ENCODE data around the gene SNAPC2. TPM values are rescaled to one million over a fixed set of nuclear protein-coding genes. Genes with fewer than 3 reads are reported as not detected.

Gene SNAPC2, protein sequence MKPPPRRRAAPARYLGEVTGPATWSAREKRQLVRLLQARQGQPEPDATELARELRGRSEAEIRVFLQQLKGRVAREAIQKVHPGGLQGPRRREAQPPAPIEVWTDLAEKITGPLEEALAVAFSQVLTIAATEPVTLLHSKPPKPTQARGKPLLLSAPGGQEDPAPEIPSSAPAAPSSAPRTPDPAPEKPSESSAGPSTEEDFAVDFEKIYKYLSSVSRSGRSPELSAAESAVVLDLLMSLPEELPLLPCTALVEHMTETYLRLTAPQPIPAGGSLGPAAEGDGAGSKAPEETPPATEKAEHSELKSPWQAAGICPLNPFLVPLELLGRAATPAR
- 5.6 TPM for total RNA-seq

DNA sequence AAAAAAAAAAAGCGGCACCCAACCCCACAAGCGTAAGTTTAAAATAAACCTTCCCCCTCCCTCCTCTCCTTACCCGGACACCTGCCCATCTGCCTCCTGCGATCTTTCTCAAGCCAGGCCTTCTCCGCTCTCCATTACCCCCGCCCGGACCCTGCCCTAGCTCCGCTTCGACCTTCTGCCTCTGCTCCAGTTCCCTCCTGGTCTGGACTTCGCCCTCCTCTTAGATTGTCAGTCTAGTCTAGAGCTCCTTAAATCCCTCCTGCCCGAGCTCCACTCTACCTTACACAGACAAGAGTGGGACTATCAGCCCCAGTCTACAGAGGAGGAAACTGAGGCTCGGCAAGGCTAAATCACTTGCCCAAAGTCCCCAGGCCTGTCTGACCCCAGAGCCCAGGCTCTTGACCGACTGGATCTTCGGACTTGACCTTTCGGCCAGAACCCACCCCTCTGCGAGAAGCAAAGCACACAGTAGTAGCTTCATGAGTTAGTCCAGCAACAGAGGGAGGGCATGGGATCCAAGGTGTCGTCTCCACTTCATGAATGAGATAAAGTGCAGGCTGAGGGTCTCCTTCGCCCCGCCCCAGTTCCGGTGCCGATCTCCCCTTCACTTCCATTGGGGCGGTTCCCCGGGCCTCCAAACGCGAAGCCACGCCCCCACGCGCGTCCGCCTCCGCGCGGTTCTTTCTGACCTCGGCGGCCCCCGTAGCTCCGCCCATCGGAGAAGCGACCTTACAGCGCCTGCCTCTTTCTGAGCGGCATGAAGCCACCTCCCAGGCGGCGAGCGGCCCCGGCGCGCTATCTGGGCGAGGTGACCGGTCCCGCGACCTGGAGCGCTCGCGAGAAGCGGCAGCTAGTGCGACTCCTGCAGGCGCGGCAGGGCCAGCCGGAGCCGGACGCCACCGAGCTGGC lies at the start of gene SNAPC2:
SNAPC2 (plus strand) TSS at position 729 of the 909 bp plus-strand sequence; CDS start at position 758, 29 bp downstream.
- peak; percentile 93 for DNase-seq

DNA sequence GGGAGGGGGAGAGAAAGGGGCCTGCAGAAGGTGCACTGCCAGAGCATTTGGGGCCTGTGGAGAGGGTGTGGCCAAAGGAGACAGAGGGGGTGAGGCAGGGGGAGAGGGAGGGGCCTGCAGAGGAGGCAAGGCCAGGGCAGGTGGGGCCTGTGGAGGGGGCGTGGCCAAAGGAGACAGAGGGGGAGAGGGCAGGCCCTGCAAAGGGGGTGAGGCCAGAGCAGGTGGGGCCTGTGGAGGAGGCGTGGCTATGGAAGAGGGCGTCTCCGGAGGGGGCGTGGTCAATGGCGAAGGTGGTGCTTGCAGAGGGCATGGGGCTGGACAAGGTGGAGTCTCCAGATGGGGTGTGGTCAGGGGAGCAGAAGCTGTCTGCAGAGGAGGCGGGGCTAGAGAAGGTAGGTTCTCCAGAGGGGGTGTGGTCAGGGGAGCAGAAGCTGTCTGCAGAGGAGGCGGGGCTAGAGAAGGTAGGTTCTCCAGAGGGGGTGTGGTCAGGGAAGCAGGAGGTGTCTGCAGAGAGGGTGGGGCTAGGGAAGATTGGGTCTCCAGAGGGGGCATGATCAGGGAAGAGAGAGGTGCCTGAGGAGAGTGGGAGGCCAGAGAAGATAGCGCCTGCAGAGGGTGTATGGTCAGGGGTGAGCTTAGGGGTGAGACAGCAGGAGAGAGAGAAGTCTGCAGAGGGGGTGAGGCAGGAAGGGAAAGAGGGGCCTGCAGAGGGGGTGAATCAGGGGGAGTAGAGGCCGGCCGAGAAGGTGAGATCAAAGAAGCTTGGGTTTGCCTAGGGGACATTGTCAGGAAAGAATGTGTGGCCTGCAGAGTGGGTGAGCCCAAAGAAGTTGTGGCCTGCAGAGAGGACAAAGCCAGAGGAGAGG lies 49.3 kb upstream of the SNAPC2 start:
- DNase-seq, result no peak

DNA sequence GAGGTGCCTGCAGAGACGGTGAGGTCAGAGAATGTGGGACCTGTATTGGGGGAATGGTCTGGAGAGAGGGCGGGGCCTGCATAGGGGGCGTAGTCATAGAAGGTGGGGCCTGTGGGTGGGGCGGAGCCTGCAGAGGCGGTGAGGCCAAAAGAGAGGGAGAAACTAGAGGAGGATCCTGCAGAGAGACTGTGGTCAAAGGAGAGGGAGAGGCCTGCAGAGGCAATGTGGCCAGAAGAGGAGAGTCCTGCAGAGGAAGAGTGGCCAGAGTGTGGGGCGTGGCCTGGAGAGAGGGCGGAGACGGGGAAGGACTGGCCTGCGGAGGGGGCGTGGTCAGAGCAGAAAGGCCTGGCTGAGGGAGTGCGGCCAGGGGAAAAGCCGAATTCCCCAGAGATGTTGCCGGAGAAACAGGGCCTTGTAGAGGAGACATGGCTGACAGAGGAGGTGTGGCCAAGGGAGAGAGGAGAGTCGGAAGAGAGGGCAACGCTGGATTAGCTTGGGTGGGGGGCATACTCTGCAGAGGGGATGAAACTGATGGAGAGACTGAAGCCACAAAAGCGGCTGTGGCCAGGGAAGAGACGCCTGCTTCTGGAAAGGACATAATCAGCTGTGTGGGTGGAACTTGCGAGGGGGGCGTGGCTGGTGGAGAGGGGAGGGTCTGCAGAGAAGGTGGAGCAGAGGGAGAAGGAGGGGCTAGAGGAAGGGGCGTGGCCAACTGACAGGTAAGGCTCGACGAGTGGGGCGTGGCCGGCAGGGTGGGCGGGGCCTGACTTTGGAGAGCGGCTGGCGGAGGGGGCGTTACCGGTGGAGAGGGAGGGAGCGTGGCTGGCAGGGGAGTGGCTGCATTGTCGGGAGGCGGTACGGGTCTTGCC lies 48.5 kb upstream of the SNAPC2 start:
- DNase-seq, result no peak

DNA sequence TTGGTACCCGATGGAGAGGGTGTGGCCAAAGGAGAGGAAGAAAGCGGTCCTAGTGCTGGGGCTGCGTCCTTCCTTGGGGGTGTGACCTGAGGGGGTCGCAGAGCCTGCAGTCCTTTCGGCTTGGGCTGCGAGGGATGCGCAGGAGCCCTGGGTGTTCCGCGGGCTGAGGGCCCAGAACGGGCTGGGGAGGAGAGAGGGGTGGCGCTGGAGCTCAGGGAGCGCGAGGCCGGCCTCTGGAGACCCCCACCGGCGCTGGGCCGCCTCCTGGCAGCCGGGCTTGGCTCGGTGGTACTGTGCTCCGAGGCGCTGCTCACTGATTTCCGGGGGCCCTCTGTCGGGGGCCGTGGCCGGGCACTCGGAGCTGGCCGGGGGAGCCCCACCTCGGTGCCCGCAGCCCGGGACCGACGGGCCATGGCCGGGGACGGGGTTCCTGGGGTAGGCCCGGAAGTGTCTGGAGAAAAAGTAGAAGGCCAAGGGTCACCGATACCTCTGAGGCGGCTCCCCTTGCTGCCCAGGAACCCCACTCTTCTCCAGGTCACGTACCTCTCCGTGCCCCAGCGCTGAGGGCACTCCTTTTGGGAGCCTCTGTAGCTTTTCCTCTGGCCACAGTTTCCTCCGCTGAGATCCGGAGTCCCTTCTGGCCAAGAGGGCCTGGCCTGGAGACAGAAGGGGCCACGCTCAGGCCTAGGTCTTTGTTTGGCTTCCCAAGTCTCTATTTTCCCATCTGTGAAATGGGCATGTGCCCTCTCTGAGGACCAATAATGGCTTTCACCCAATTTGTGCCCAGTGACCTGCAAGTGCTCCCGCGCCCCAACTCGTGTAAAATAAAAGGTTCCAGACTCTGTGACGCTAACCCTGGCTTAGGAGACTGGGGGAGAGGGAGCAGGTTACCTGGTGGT lies 47.6 kb upstream of the SNAPC2 start:
- DNase-seq, result no peak

DNA sequence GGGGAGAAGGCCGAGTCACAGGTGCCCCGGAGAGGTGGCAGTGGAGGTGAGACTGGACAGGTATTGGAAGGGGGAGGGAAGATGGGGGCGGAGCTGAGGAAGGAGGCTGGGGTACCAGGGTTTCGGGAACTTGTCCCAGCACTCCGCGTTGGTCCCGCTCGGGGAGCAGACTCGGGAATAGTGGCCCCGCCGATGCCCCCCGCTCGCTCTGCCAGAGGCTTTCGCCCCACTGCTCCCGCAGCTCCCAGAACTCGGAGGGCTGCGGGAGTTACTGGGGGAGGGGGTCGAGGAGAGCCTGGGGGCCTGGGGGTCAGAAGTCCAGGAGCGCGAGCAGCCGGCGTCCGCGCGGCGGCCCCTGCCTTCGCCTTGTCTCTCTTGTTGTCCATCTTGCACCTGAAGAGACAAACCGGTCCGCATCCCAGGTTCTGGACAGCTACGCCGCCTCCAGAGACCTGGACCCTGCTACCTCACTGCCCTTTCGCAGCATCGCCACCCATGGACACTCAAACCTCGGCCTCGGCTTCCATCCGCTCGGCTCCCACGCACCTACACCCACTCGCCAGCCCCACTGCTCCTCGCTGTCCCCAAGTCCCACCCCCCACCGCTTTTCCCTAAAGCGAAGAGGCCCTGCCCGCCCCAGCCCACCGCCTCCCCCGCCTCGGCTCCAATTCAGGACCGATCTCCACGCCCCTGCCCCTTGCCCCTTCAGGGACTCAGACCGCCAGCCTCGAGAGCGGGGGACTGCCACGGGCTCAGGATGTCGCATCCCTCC lies 46.6 kb upstream of the SNAPC2 start:
- no peak for DNase-seq

DNA sequence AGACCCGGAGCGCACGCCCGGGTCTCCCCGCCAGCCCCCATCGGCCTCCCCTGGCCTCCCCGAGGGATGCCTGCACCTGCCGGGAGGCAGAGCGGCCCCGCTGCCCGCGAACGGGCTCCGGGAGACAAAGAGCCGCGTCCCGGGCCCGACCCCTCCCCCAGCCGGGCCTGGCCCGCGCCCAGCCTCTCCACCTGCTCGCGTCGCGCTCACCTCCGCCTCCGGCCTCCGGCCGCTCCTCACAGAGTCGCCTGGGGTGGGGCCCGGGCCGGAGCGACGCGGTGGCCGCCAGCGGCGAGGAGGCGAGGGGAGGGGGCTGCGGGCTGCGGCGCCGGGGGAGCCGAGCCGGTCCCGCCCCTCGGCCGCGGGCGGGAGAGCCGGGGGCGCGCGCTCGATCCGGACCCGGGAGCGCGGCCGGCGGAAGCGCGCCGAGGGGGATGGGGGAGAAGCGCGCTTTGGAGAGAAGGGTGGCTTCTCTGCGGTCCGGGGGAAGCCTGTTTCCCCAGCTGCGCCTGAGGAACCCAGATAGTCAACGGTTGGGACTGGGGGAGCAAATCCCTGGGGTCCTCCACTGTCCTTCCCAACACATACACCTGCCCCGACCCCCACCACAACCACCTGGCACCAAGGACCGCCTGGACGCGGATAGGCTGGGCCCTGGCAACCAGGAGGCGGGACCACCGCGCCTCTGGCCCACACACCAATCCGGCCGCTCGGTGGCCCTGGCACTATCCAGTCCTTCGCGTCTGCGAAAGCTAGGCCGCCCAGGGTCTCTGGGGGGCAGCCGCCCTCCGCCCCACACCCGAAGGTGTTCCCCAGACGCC lies 45.9 kb upstream of the SNAPC2 start, which contains the start of gene PRR36:
PRR36 (minus strand) TSS at position 315 of the 821 bp plus-strand sequence. CDS start 701 bp downstream, outside the sequence.
- no peak for DNase-seq

DNA sequence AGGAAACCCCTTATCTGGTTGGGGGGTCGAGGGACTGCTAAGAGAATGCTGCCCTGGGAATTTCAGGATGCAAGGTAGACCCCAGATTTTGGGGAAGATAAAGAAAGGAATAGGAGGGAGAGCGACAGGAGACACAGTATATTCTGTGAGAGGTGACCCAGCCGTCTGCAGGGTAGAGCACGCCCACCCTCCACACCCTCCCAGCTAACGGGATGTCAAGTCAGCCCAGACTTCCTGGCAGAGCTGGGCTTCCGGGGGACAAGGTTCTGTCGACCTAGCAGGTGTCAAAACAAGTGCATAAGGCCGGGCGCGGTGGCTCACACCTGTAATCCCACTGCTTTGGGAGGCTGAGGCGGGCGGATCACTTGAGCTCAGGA lies 45.3 kb upstream of the SNAPC2 start:
- no peak for DNase-seq

DNA sequence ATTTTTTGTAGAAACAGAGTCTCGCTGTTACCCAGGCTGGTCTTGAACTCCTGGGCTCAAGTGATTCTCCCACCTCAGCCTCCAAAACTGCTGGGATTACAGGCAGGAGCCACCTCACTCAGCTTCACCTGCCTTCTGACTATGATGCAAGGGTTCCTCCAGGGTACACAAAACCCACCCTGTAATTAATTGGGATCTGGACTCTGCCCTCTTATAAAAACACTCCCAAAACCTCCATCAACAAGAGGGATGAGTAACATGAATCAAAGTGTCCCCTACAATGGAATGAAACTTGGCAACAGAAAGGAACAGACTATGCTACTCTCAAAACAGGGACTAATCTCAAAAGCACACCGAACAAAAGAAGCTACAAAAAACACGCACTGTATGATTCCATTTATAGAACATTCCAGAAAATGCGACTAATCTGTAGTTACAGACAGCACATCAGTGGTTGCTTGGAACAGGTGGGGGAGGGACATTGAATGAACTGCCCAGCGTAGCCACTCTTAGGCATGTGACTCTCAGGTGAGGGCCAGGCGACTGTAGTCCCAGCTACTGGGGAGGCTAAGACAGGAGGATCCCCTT lies 42.8 kb upstream of the SNAPC2 start:
- no peak for DNase-seq

DNA sequence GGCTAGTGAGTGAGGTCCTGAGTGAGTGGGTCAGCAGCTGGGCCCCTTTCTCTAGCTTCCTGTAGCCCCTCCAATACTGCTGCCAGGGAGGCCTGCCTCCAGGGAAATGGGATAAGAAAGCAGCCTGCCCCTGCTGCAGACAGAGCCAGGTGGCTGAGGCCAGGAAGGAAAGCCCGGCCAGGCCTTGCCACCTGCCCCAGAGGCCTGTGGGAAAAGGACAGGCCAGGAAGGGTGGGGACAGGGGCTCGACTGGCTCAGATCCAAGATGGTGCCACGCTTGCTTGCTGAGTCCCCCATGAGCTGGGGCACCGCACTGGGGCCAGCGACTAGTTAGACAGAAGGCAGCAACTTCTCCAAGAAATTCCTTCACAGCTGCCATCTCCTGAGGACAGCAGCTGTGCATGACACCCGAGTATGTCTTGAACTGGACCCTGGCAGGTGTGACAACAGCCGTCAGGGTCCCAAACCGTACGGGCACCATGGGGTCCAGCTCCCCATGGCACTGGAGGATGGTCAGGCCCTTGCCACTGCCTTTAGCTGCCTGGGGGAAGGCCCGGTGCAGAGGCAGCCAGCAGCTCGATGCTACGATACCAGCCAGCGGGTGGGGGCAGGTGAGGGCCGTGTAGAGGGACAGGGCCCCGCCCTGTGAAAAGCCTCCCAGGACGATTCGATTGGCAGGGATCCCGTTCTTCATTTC lies 40.9 kb upstream of the SNAPC2 start:
- DNase-seq, result no peak

DNA sequence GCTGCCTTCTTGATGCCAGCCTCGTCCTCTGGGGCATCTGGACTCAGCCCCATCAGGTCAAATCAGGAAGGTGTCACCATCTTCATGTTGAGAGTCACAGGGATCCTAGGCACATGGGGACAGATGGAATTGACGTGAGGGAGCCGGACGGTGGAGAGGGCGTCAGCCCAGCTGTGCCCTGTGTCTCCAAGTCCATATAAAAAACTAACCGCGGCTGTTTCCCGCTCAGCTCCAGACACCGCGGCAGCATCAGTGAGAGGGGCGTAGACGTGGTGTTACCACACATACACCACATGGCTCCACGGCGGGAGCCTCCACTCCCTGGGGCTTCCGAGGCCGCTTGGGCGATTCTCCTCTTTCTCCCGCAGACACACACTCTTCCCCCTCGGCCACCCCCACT lies 40.3 kb upstream of the SNAPC2 start:
- no peak for DNase-seq

DNA sequence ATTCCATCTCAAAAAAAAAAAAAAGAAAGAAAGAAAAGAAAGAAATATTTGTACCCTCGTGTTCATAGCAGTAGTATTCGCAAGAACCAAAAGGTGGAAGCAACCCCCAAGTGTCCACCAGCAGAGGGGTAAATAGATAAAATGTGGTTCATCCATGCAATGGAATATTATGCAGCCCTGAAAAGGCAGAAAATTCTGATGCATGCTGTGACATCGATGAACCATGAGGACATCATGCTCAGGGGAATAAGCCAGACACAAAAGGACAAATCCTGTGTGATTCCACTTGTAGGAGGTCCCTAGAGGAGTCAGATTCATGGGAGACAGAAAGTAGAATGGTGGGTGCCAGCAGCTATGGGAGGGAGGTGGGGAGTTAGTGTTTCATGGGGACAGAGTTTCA lies 38.2 kb upstream of the SNAPC2 start:
- no peak for DNase-seq

DNA sequence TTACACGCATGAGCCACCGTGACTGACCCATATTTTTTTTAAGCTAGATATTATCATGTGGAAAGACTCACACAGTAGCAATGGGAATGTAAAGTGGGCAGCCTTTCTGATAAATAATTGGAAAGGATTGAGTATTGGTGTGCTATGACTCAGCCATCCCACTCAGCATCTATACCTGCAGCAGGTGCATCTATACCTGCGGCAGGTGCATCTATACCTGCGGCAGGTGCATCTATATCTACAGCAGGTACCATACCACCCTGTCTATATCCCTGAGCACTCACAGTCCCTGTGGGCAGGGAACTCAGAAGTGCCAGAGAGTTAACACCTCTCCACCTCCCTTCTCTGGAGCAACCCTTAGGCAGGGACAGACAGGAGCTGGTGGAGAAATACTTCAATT lies 37.0 kb upstream of the SNAPC2 start:
- no peak for DNase-seq

DNA sequence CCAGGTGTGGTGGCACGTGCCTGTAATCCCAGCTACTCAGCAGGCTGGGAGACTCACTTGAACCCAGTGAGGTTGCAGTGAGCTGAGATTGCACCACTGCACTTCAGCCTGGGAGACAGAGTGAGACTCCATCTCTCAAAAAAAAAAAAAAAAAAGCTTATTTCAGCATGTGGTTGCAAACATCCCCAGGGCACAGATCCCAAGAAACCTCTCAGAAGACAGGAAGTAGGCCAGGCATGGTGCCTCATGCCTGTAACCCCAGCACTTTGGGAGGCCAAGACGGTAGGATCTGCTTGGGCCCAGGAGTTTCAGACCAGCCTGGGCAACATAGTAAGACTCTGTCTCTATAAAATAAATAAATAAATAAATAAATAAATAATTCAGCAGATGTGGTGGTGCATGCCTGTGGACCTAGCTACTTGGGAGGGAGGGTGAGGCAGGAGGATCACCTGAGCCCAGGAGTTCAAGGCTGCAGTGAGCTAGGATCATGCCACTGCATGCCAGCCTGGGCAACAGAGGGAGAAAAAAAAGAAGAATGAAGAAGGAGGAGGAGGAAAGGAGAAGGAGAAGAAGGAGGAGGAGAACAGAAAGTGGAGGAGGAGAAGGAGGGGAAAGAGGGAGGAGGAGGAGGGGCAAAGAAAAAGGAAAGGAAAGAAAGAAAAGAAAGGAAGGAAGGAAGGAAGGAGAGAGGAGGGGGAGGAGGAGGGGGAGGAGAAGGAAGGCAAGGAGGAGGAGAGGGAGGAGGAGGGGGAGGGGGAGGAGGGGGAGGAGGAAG lies 36.2 kb upstream of the SNAPC2 start:
- DNase-seq, result no peak

DNA sequence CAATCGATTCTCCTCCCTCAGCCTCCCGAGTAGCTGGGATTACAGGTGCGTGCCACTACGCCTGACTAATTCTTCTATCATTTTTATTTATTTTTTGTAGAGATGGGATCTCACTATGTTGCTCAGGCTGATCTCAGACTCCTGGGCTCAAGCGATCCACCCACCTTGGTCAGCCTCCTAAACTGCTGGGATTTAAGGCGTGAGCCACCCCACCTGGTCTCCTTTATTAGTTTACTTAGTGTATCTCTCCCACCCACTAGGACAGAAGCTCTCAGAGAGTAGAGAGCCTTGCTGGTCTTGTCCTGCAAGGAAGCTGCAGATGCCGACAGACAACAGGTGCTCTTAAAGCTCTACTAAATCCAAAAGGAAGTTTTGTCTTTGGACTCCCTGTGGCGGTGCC lies 34.3 kb upstream of the SNAPC2 start:
- no peak for DNase-seq

DNA sequence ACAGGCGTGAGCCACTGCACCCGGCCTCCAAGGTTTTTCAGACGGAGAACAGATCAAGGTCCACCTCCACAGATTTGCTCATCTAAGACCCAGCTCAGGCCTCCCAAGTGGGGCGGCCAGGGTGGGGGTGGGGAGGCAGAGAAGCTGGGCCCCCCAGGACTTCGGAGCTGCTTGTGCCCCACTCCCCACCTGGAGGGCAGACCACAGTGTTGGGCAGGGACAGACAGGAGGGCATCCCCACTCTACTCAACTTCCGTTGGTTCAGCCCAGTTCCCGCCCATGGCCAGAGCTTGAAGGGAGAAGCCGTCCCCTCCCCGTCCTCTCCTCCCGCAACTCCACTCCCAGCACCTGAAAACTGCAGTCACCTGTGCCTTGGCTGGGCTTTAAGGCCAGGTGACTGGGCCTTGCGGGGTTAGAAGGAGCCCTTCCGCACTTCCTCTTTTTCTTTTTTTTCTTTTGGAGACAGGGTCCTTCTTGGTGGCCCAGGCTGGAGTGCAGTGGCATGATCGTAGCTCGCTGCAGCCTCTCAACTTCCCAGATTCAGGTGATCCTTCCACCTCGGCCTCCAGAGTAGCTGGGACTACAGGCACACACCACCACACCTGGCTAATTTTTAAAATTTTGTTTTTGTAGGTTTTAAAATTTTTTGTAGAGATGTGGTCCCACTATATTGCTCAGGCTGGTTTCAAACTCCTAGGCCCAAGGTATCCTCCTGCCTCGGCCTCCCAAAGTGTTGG lies 32.6 kb upstream of the SNAPC2 start:
- no peak for DNase-seq

Data from skin of body (tissue), 2 donors.